NAMALWA (cell line): ENCODE measurements around the gene TMEM128.
"Not testable (repeated sequence)": the region's sequence is repeated elsewhere in the genome, so short reads cannot be mapped to it uniquely, and the experiment has no call there.

Experiments
- DNase-seq: peaks from one replicate; pipeline ENCODE4 v3.0.0-alpha.2; 2015; ENCODE audit warnings: low spot score

Gene TMEM128

DNA sequence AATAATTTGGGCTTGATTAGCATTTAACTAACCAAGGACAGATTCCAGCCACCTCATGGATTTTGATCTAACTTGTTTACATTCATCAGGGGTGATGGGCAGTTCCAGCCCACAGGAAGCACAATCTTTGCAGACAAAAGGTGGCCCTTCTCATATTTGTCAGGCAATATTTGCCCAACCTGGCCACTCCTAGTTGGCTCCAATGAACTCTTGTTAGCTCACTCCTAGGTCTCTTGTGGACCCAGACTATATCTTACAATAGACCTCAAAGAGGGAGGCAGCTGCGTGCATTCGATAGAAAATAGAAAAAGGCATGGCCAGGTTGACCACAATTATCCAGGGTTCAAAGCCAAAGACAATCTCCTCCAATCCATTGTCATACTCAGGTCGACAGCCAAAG lies 59.5 kb downstream of the TMEM128 start:
- DNase-seq: not testable (repeated sequence)
